Astrocyte of the cerebellum (primary cell): ENCODE data around the gene ANKRA2.

Source experiments
- DNase-seq: peaks from one replicate; pipeline ENCODE4 v3.0.0-alpha.2; 2011; ENCODE audit warnings: low read depth
- H3K4me3 ChIP-seq: 2 replicates; pipeline ENCODE4 v1.5.1; 2011; ENCODE audit warnings: mild to moderate bottlenecking, low read depth, low read length, moderate library complexity
- CTCF ChIP-seq: IDR thresholded peaks from 2 replicates; pipeline ENCODE4 v1.5.1; 2012; ENCODE audit warnings: low read length, low read depth, moderate library complexity, mild to moderate bottlenecking; ENCODE audit errors: missing control alignments
- in situ Hi-C: cut with HindIII; loops from 2 replicates; pipeline ENCODE4 v1.10.0; 2017; ENCODE audit warnings: low sequenced_read_pairs

ANKRA2 gene

DNA sequence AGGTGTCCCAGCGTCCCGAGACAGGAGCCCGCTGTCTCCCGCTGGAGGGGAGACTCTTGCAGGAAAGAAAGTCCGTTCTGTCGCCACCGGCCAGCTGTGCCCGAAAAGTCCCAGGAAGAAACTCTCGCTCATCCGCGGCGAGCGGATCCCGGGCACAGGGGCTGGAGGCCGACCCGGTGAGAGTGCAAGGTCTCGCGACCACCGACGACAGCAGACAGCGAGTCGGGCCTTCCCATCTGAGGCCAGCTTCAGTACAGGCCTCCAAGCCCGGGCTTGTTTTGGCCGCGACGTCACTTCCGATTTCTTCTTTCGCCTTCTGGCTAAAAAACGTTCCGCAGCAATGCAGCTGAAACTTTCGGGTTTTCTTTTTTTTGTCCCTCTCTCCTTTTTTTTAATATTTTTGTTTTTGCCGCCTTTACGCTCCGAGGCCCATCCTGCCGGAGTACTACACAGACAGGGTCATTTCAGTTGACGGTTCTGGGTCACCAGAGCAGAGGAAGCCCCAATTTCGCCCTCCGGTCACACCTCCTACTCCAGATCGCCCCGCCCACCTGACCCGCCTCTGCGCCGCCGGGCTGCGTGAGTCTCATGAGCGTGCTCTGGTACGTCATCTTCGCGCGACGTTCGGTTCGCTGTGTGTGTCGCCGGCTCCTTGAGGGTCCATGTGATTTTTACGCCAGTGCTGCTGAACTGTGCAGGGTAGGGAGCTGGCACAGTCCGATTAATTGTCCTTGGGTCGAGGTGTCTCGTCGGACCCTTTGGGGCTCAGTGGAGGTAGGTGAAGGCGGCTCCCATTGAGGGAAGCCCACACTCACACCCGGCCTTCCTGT lies at the start of gene ANKRA2, which contains the start of gene UTP15:
Gene ANKRA2 (minus strand): TSS at position 501 of the 830 bp plus-strand sequence. CDS start 2,758 bp downstream, outside the sequence.
Gene UTP15 (plus strand): TSS at position 605 of the 830 bp plus-strand sequence. CDS start 1,602 bp downstream, outside the sequence.
- TF ChIP-seq CTCF, result no peak
- DNase-seq, result peak; percentile 98
- in situ Hi-C loops, result no loop called here
- H3K4me3 ChIP-seq, result peak within 1 kb of the TSS; percentile 88

GRCh38 chr5:73615085-73615484 lies 49.6 kb upstream of the ANKRA2 start:
- no peak for DNase-seq
- in situ Hi-C loops, result no loop called here
- TF ChIP-seq CTCF, result no peak
- H3K4me3 ChIP-seq, result no peak overlapping the region

GRCh38 chr5:73612799-73613198 lies 47.4 kb upstream of the ANKRA2 start:
- no peak for TF ChIP-seq CTCF
- in situ Hi-C loops, result no loop called here
- no peak overlapping the region for H3K4me3 ChIP-seq
- no peak for DNase-seq

GRCh38 chr5:73607228-73607627 lies 41.8 kb upstream of the ANKRA2 start:
- H3K4me3 ChIP-seq, result no peak overlapping the region
- no peak for DNase-seq
- no peak for TF ChIP-seq CTCF
- in situ Hi-C loops, result no loop called here

DNA sequence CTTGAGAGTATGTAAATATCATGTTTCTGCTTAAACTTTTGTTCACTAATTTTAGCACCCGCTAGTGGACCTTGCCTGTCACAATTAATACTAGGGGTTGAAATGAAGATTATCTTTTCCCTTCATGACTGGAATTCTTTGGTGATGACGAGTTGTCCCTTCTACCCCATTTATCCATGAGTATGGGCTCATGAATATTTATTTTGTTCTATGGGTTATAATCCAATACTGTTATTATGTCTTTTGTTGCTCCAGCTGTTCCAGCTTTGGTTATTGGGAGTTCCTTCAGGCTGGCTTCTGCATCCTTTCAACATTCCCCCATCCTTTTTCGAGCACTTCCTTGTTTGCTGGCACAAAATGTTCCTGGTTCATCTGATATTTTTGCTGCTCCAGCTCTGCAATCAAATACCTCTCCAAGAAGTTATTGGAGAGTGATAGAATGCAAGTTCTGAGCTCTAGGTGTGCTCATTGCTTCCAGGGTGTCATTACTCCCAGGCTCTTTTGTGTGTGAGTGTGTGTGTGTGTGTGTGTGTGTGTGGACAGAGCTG lies 40.8 kb upstream of the ANKRA2 start:
- H3K4me3 ChIP-seq, result no peak overlapping the region
- no peak for DNase-seq
- in situ Hi-C loops, result no loop called here
- TF ChIP-seq CTCF, result no peak

DNA sequence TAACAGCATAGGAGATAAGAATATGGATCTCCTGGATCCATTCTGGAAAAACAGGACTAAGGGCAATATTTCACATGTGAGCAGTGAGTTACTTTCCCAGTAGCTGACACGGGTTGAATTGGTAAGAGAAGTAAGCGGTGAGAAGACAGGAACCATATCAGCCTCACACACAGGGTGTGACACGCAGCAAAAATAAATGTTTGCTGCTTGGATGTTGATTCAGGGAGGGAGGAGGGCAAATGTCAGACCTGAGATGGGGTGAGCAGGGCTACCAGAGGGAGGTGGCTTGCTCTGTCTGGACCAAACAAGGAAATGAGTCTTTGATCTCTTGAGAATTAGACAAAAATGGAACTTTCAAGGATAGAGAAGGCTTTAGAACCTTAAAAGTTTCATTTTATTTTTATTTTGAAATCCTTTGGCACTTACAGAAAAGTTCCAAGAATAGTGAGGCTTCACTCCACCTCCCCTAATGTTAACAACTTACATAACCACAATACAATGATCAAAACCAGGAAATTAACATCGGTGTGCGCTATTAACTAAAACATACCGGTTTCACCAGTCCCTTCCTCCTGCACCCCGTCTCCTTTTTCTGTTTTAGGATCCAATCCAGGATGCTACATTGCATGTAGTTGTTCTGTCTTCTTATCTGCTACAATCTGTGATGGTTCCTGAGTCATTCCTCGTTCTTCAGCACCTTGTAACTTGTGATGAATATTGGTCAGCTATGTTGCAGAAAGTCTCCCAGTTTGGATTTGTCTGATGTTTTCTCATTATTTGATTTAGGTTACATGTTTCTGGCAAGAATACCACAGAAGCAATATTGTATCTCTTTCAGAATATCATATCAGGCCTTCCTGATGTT lies 40.0 kb upstream of the ANKRA2 start:
- in situ Hi-C loops, result no loop called here
- no peak for DNase-seq
- TF ChIP-seq CTCF, result no peak
- no peak overlapping the region for H3K4me3 ChIP-seq
